Prostate gland (tissue), 2 donors: ENCODE measurements around the gene NCOA7.
"Not testable (repeated sequence)": the region's sequence is repeated elsewhere in the genome, so short reads cannot be mapped to it uniquely, and the experiment has no call there.

Experiments
- CTCF ChIP-seq, 4 experiments: fragments of 200-600 bp in 2 of 4; fragments of 450-650 bp in 2 of 4; sonication (generic) in 2 of 4; IDR thresholded peaks; 1 replicate in 3 of 4; 2 replicates in 1 of 4; pipeline ENCODE4 v1.5.1; 2016 to 2019; ENCODE audit warnings: antibody characterized with exemption in 4 of 4, mild to moderate bottlenecking in 2 of 4, moderate library complexity in 2 of 4
- POLR2A ChIP-seq: fragments of 450-650 bp; IDR thresholded peaks from one replicate; pipeline ENCODE4 v1.6.1; 2016; ENCODE audit warnings: antibody characterized with exemption, mild to moderate bottlenecking
- POLR2AphosphoS5 ChIP-seq: sonication (generic); formaldehyde crosslinking; IDR thresholded peaks from one replicate; pipeline ENCODE4 v1.6.1; 2017; ENCODE audit warnings: antibody characterized with exemption

- TF ChIP-seq CTCF (IDR thresholded peaks at IDR 0.05); POLR2A; POLR2AphosphoS5: not testable (repeated sequence)
Observed at GRCh38 chr6:125912430-125912829, 121.7 kb downstream of the NCOA7 start.
